Glutamatergic neuron (in vitro differentiated cells): ENCODE results near the gene NKX2-3. TPM values are rescaled to one million over a fixed set of nuclear protein-coding genes. Genes with fewer than 3 reads are reported as not detected.

Source experiments
- DNase-seq: peaks from one replicate; pipeline ENCODE4 v3.0.0; 2022
- H3K27ac Mint-ChIP-seq: one replicate; pipeline ENCODE4 v1.8.0; 2020; ENCODE audit warnings: mild to moderate bottlenecking, mixed read lengths, inconsistent platforms; ENCODE audit not compliant: unreplicated experiment
- H3K27me3 Mint-ChIP-seq: one replicate; pipeline ENCODE4 v1.8.0; 2020; ENCODE audit warnings: mild to moderate bottlenecking, moderate library complexity, mixed read lengths, inconsistent platforms; ENCODE audit not compliant: unreplicated experiment
- H3K36me3 Mint-ChIP-seq: one replicate; pipeline ENCODE4 v1.8.0; 2020; ENCODE audit warnings: mild to moderate bottlenecking, mixed read lengths, inconsistent platforms; ENCODE audit not compliant: unreplicated experiment
- H3K4me1 Mint-ChIP-seq: one replicate; pipeline ENCODE4 v1.8.0; 2020; ENCODE audit warnings: mild to moderate bottlenecking, low read depth, mixed read lengths, inconsistent platforms; ENCODE audit not compliant: unreplicated experiment
- H3K4me3 Mint-ChIP-seq: one replicate; pipeline ENCODE4 v1.8.0; 2020; ENCODE audit warnings: mild to moderate bottlenecking, mixed read lengths, inconsistent platforms; ENCODE audit not compliant: unreplicated experiment
- H3K9me3 Mint-ChIP-seq: one replicate; pipeline ENCODE4 v1.8.0; 2020; ENCODE audit warnings: mild to moderate bottlenecking, moderate library complexity, mixed read lengths, inconsistent platforms; ENCODE audit not compliant: unreplicated experiment
- CTCF ChIP-seq: fragments of 200-600 bp; sonication (generic); IDR thresholded peaks from one replicate; pipeline ENCODE4 v1.5.0; 2021; ENCODE audit not compliant: partially characterized antibody, unreplicated experiment
- total RNA-seq: library from RNA; stranded (reverse); fragmentation: NEBNext Ultra II Directional; extraction: Animal tissue kit (Norgen Biotek cat#: 25700); gene quantifications from one replicate; pipeline ENCODE4 v1.2.1, GENCODE V29; 2021; ENCODE audit not compliant: unreplicated experiment

The NKX2-3 gene
- total RNA-seq, 1 donor from 2014 or later, result not detected

- no peak overlapping the region for H3K4me3 Mint-ChIP-seq
- TF ChIP-seq CTCF, result no peak
- H3K27ac Mint-ChIP-seq, result no peak overlapping the region
- H3K36me3 Mint-ChIP-seq, result no peaks in the 10 kb centered on the region
- DNase-seq, result no peak
- no peaks in the 10 kb centered on the region for H3K4me1 Mint-ChIP-seq
- H3K9me3 Mint-ChIP-seq, result peaks cover 7% of the 10 kb centered on the region
- peaks cover 45% of the 10 kb centered on the region for H3K27me3 Mint-ChIP-seq
These were observed 7.5 kb downstream of the NKX2-3 start for GRCh38 chr10:99540306-99540656.

- H3K4me1 Mint-ChIP-seq, result no peaks in the 10 kb centered on the region
- DNase-seq, result no peak
- H3K4me3 Mint-ChIP-seq, result no peak overlapping the region
- H3K9me3 Mint-ChIP-seq, result peaks cover 7% of the 10 kb centered on the region
- H3K27me3 Mint-ChIP-seq, result peaks cover 47% of the 10 kb centered on the region
- no peak overlapping the region for H3K27ac Mint-ChIP-seq
- H3K36me3 Mint-ChIP-seq, result no peaks in the 10 kb centered on the region
- no peak for TF ChIP-seq CTCF
These were observed 8.2 kb downstream of the NKX2-3 start for GRCh38 chr10:99540657-99541531.

GRCh38 chr10:99544322-99544721 lies 11.6 kb downstream of the NKX2-3 start:
- TF ChIP-seq CTCF, result no peak
- Mint-ChIP-seq H3K36me3 (no peaks in the 10 kb centered on the region), H3K27ac (no peak overlapping the region), H3K4me3 (no peak overlapping the region), H3K27me3 (peaks cover 28% of the 10 kb centered on the region), H3K4me1 (no peaks in the 10 kb centered on the region), H3K9me3 (peaks cover 2% of the 10 kb centered on the region)
- no peak for DNase-seq

- H3K9me3 Mint-ChIP-seq, result peaks cover under 1% of the 10 kb centered on the region
- H3K27ac Mint-ChIP-seq, result no peak overlapping the region
- H3K27me3 Mint-ChIP-seq, result peaks cover 11% of the 10 kb centered on the region
- no peak overlapping the region for H3K4me3 Mint-ChIP-seq
- DNase-seq, result no peak
- H3K4me1 Mint-ChIP-seq, result peaks cover 9% of the 10 kb centered on the region
- H3K36me3 Mint-ChIP-seq, result no peaks in the 10 kb centered on the region
- TF ChIP-seq CTCF, result no peak
These were observed 15.3 kb downstream of the NKX2-3 start for GRCh38 chr10:99548041-99548530.

GRCh38 chr10:99551158-99551557 lies 18.4 kb downstream of the NKX2-3 start:
- no peak overlapping the region for H3K4me3 Mint-ChIP-seq
- no peak overlapping the region for H3K27ac Mint-ChIP-seq
- peaks cover 9% of the 10 kb centered on the region for H3K4me1 Mint-ChIP-seq
- peaks cover 1% of the 10 kb centered on the region for H3K27me3 Mint-ChIP-seq
- peaks cover 9% of the 10 kb centered on the region for H3K36me3 Mint-ChIP-seq
- no peak for DNase-seq
- peaks cover 1% of the 10 kb centered on the region for H3K9me3 Mint-ChIP-seq
- no peak for TF ChIP-seq CTCF
